GM21723 (cell line): ENCODE results near the gene PARP3.

ENCODE experiments used
- ATAC-seq: cut with Tn5 transposase; IDR thresholded peaks from one replicate; pipeline ENCODE4 v1.9.1; 2021; ENCODE audit warnings: mild to moderate bottlenecking, moderate library complexity; ENCODE audit not compliant: unreplicated experiment

The PARP3 gene

DNA sequence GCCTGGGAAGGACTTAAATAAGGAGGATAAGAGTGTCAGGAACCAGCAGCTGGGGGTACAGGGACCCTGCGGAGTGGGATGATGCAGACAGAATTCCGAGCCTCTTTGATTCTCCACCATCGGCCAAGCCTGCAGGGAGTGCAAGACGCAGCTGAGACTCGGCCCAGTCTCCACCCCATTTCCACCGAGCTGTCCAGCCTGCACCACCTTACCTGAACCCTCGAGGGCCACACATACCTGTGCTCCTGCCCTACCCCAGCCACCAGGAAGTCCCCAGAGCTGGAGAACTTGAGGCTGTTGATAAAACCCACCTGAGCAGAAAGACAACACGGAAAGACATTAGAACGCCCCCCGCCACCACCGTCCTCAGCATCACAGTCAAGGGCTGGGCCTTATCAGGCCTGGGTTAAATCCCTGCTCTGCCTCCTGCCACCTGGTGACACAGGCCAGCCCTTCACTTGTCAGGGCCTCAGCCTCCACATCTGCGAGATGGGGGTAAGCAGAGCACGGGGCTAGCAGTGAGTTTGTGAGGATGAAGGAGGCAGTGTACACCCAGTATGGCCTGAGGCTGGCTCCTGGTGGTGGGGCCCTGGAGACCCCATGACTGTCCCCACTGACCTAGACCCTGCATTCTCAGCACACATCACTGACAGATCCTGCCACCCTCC lies 8.6 kb upstream of the PARP3 start:
- no peak for ATAC-seq

- ATAC-seq = no peak
These were observed 7.9 kb upstream of the PARP3 start for GRCh38 chr3:51934139-51934850.

- ATAC-seq = no peak
These were observed 6.9 kb upstream of the PARP3 start for GRCh38 chr3:51934991-51935885.

- ATAC-seq = no peak
These were observed 6.0 kb upstream of the PARP3 start for GRCh38 chr3:51935886-51936755.

- no peak for ATAC-seq
These were observed 5.1 kb upstream of the PARP3 start for GRCh38 chr3:51937014-51937413.

DNA sequence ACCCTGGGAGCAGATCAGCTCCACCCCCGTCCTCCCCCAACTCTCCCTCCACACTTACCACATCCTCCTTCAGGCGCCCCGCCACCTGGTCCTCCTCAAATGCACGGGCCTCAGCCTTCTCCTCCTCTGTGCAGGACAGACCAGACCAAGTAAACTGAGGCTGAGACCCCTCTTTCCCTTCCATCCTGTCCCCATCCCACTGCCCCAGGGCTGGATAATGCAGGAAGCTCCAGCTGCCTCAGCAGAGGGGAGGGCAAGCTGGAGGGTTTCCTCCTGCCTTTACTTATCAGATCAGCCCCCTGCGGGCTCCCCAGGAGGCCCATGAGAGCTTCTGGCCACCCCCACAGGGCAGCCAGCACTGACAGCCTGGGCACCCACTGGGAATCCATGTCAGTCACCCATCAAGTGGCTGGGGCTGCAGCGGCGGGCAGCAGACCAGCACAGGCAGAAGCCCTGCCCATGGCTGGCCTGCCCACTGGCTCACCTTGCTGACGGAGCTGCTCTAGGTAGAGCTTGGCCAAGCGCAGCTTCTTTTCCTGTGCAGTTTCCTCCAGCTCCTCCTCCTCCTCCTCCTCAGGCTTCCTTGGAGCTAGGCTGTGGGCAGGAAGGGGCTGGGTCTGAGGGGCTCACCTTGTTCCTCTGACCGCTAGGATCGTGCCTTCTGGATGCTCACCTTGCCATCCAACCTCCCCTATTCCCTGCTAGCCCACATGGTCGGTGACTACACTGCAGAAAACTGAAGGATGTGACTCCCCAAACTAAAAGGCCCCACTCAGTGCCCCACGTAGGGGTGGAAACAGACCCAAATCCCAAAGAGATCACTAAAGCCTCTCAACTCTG lies 4.3 kb upstream of the PARP3 start:
- no peak for ATAC-seq

DNA sequence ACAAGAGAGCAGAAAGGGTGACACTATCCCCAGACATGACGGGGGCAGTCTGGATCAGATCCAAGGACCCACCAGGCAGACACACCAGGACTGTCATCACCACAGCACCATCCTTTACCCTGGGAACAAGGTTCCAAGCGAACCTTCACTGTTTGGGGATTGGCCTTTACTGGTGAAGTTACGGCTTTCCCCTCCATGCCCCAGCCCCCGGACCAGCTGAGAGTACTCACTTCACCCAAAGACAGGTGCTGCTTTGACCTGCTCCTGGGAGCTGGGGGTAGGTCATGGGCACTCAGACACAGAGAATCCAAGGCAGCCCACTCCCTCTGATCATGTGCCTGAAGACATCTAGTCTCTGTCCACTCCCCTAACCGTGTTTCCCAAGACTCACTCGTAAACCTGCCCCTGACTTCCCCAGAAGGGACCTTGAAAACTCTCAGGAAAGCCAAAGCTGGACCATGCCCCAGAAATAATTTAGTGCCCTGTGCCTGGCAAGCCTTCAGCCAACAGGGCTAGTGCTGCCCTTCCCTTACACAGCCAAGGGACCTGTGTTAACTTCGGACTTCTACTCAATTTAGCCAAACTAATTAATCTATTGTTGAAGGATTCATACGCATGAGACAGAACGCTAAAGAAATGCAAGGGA lies 3.3 kb upstream of the PARP3 start:
- ATAC-seq = no peak

DNA sequence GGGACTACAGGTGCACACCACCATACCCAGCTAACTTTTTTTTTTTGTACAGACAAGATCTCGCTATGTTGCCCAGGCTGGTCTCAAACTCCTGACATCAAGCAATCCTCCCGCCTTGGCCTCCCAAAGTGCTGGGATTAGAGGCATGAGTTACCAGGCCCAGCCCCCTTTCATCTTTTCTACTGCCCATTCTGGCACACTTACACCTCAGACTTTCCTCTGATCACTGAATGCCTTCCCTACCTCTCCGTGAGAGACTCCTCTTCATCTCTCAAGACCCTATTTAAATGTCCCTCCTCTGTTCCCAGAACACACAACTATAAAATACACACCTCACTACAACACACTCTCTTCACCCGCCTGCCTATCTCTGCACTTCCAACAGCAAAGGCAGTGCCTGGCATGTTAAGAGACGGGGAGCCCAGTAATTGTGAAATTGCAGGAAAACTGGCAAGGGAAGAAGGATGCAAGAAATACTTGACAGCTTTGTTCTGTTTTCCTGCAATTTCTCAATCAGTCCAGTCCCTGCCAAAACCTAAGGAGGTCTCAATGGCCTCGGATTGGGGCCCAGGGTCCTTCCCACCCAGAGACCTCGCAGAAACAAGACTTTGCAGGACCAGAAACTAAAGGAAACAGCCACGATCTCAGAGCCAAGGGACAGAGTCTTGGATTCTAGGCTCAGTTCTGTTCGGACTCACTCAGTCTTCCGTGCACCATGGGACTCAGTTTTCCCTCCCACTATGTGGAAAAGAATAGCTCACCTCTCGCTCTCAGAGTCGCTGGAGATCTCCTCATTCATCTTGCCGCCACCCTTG lies 1.3 kb upstream of the PARP3 start:
- ATAC-seq = no peak

DNA sequence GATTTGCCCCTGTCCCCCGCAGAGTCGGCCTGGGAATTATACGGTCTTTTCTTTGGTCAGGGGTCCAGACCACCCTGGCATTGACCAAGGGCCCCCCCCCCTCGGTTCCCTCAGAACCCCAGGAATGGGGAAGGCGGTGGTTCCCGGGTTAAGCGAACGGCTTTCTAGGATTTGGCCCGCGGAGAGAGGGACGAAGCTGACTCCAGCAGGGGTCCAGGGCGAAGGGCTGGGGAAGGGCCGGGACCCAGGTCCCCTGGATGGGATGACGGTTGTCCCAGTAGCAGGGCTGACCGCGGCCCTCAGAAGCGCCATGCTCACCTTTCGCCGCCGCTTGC lies 733 bp upstream of the PARP3 start:
- ATAC-seq = no peak

- peak; percentile 37 for ATAC-seq
These were observed 664 bp downstream of the PARP3 start for GRCh38 chr3:51942603-51943450.

GRCh38 chr3:51943451-51944391 lies 1.6 kb downstream of the PARP3 start:
- ATAC-seq = no peak

DNA sequence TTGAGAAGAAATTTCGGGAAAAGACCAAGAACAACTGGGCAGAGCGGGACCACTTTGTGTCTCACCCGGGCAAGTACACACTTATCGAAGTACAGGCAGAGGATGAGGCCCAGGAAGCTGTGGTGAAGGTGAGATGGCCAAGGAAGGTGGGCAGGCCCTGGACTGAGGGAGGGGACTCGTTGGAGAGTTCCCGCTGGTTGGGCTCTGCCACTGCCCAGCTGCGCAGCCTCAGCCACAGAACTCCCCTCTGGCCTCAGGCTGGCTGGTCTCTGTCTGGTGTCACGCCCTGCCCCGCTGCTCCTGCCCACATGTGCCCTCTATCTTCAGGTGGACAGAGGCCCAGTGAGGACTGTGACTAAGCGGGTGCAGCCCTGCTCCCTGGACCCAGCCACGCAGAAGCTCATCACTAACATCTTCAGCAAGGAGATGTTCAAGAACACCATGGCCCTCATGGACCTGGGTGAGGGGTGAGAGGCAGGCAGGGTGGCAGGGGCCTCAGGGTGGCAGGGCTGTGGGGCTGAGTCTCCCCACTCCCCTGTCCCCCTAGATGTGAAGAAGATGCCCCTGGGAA lies 2.4 kb downstream of the PARP3 start:
- no peak for ATAC-seq

- ATAC-seq = no peak
These were observed 3.1 kb downstream of the PARP3 start for GRCh38 chr3:51945031-51945840.

DNA sequence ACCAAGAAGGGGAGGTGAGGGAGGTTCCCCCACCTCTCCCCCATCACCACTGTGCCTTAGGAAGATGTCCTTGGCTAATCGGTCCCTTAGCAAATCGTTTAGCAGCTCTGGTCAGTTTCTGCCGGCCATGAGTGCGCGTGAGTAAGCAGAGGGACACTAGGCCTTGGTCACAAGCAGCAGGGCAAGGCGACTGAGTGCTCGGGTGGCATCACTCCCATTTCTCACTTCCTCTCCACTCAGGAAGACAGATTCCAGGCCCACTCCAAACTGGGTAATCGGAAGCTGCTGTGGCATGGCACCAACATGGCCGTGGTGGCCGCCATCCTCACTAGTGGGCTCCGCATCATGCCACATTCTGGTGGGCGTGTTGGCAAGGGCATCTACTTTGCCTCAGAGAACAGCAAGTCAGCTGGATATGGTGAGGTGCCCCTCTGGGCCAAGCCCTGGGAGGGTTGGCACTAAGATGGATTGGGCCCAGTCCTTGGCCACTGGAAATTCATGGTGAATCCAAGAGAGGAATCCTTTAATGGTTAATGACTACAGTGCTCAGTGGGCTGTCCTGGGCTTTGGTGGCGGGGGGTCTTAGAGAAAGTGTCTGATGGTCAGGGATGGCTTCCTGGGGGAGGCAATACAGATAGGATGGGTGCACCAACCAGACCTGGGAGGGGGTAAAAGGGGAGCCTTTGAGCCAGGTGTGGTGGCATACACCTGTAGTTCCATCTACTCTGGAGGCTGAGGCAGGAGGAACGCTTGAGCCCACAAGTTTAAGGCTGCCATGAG lies 4.0 kb downstream of the PARP3 start:
- no peak for ATAC-seq

GRCh38 chr3:51946796-51947195 lies 4.6 kb downstream of the PARP3 start:
- ATAC-seq = no peak
